PC-3 (cell line): ENCODE results near the gene MISP. TPM values are rescaled to one million over a fixed set of nuclear protein-coding genes. Genes with fewer than 3 reads are reported as not detected.

Experiments
- ATAC-seq: fragments of 200-7000 bp; cut with Tn5 transposase; 2 replicates; pipeline ENCODE4 v1.9.1; 2020; ENCODE audit warnings: mild to moderate bottlenecking, moderate library complexity
- BruUV-seq: library from RNA; stranded (reverse); fragments of 400-500 nt; replicated peaks from 2 replicates; lab custom pipeline; 2021; lab: Mats Ljungman, UMichigan
- CTCF ChIA-PET: fragments of 300-600 bp; sonication (Branson Sonifier 250); formaldehyde crosslinking; loops from one replicate; lab custom pipeline; 2022; ENCODE audit warnings: antibody characterized with exemption; lab: Charles Lee
- POLR2A ChIA-PET: fragments of 300-600 bp; sonication (Branson Sonifier 250); formaldehyde crosslinking; loops from one replicate; lab custom pipeline; 2022; ENCODE audit warnings: antibody characterized with exemption; ENCODE audit not compliant: unreplicated experiment; lab: Charles Lee
- DNase-seq: peaks from one replicate; pipeline ENCODE4 v3.0.0-alpha.2; 2015
- H2AFZ ChIP-seq: fragments of 300-600 bp; sonication (generic); 2 replicates; pipeline ENCODE4 v1.6.0; 2016; ENCODE audit warnings: antibody characterized with exemption, low read length
- H3F3A ChIP-seq: fragments of 300-600 bp; sonication (generic); one replicate; pipeline ENCODE4 v1.6.0; 2017; ENCODE audit warnings: antibody characterized with exemption, low read length, control low read depth, mild to moderate bottlenecking; ENCODE audit not compliant: unreplicated experiment
- H3K27ac ChIP-seq: fragments of 300-600 bp; sonication (generic); 2 replicates; pipeline ENCODE4 v1.5.1; 2016; ENCODE audit warnings: mild to moderate bottlenecking, low read length
- H3K27me3 ChIP-seq: fragments of 300-600 bp; sonication (generic); 2 replicates; pipeline ENCODE4 v1.6.1; 2016; ENCODE audit warnings: low read length, mixed read lengths
- H3K36me3 ChIP-seq: fragments of 300-600 bp; sonication (generic); 2 replicates; pipeline ENCODE4 v1.6.1; 2016; ENCODE audit warnings: low read depth, mixed run types, low read length, mixed read lengths
- H3K4me1 ChIP-seq: fragments of 300-600 bp; sonication (generic); 2 replicates; pipeline ENCODE4 v1.5.1; 2016; ENCODE audit warnings: low read length; ENCODE audit not compliant: insufficient read depth
- H3K4me2 ChIP-seq: fragments of 300-600 bp; sonication (generic); 2 replicates; pipeline ENCODE4 v1.6.0; 2016; ENCODE audit warnings: low read length
- H3K4me3 ChIP-seq: fragments of 300-600 bp; sonication (generic); 2 replicates; pipeline ENCODE4 v1.5.1; 2016; ENCODE audit warnings: mild to moderate bottlenecking, low read length, mixed read lengths
- H3K79me2 ChIP-seq: fragments of 300-600 bp; sonication (generic); 2 replicates; pipeline ENCODE4 v1.6.1; 2017; ENCODE audit warnings: low read length, mixed read lengths
- H3K9ac ChIP-seq: fragments of 300-600 bp; sonication (generic); 2 replicates; pipeline ENCODE4 v1.6.0; 2016; ENCODE audit warnings: mild to moderate bottlenecking, low read length
- H3K9me2 ChIP-seq: fragments of 300-600 bp; sonication (generic); replicated peaks from 2 replicates; pipeline ENCODE4 v1.6.1; 2016; ENCODE audit warnings: mixed run types, low read length, mixed read lengths
- H3K9me3 ChIP-seq: fragments of 300-600 bp; sonication (generic); 2 replicates; pipeline ENCODE4 v1.6.1; 2016; ENCODE audit warnings: low read length, mixed read lengths
- H4K20me1 ChIP-seq: fragments of 300-600 bp; sonication (generic); 2 replicates; pipeline ENCODE4 v1.6.1; 2016; ENCODE audit warnings: low read length, mixed read lengths
- CTCF ChIP-seq: fragments of 300-600 bp; sonication (generic); conservative IDR thresholded peaks from 2 replicates; pipeline ENCODE4 v1.5.1; 2017; ENCODE audit warnings: antibody characterized with exemption, low read depth, mild to moderate bottlenecking, low read length
- EZH2 ChIP-seq: fragments of 300-600 bp; sonication (generic); IDR thresholded peaks from one replicate; pipeline ENCODE4 v1.6.1; 2017; ENCODE audit warnings: antibody characterized with exemption, mild to moderate bottlenecking, low read length; ENCODE audit not compliant: unreplicated experiment
- EZH2phosphoT487 ChIP-seq: fragments of 300-600 bp; sonication (generic); IDR thresholded peaks from 2 replicates; pipeline ENCODE4 v1.6.1; 2018; ENCODE audit warnings: mild to moderate bottlenecking, antibody characterized with exemption, low read length, borderline replicate concordance
- intact Hi-C: fragments of 100-400 bp; cut with micrococcal nuclease; formaldehyde crosslinking; loops from 2 replicates; pipeline ENCODE4 v1.9.0; 2023
- microRNA-seq: library from miRNA; unstranded; fragments of <30 nt; microRNA quantifications from one replicate; pipeline ENCODE4 v1.1.0, GENCODE V29; 2020; ENCODE audit not compliant: unreplicated experiment
- total RNA-seq: library from RNA; depleted of rRNA; stranded (reverse); fragments of >200 nt; gene quantifications from 2 replicates; pipeline ENCODE4 v1.2.3, GENCODE V29; 2014; rRNA removed

Gene MISP
- total RNA-seq, 1 experiment from 2014 or later, result 115 TPM

- TF ChIP-seq EZH2, result no peak
- TF ChIP-seq CTCF, result no peak
- no peak for TF ChIP-seq EZH2phosphoT487
- 0 out of 2 replicates have a peak, but pooled peaks cover 4% of the 10 kb centered on the region for H4K20me1 ChIP-seq
- no peaks in the 10 kb centered on the region for H3K4me1 ChIP-seq
- ChIA-PET POLR2A (no interaction called here), CTCF (no interaction called here)
- no peaks in the 10 kb centered on the region for H3K9me2 ChIP-seq
- H3K36me3 ChIP-seq, result peaks cover 19% of the 10 kb centered on the region
- H3K9me3 ChIP-seq, result no peaks in the 10 kb centered on the region
- no peaks in the 10 kb centered on the region for H3K27me3 ChIP-seq
- H3K27ac ChIP-seq, result no peak overlapping the region
- H2AFZ ChIP-seq, result no peak overlapping the region
- no peak overlapping the region for H3K4me2 ChIP-seq
- H3F3A ChIP-seq, result no peaks in the 10 kb centered on the region
- ATAC-seq, result peak; percentile 6; the same call in 1 of the 2 replicates
- no peak overlapping the region for H3K4me3 ChIP-seq
- intact Hi-C loops, result no loop called here
- no peaks in the 10 kb centered on the region for H3K79me2 ChIP-seq
- no peak overlapping the region for H3K9ac ChIP-seq
- DNase-seq, result no peak
- BruUV-seq, result no TSS peak
These were observed 62.6 kb downstream of the MISP start for GRCh38 chr19:813219-814151.

Small RNA genes within 50 kb of the gene (microRNA-seq; reads per million reads assigned to microRNA genes)
- 21.3 reads per million, percentile 45 among the genes with 10 or more reads in this experiment for gene MIR3187
- 4.5 reads per million, percentile 19 among the genes with 10 or more reads in this experiment for gene MIR4745

Other genes with a start within 250 kb of the MISP start
- 28.5 and 44.0 TPM in 2 replicates for gene TPGS1, start 243.6 kb upstream of the MISP start, total RNA-seq
- 119 and 152 TPM in 2 replicates for gene CDC34, start 219.4 kb upstream of the MISP start, total RNA-seq
- 0.35 TPM in 1 of 2 replicates, not detected in the other for gene GZMM, start 207.1 kb upstream of the MISP start, total RNA-seq
- 458 and 514 TPM in 2 replicates for gene BSG, start 178.5 kb upstream of the MISP start, total RNA-seq
- gene HCN2, start 161.2 kb upstream of the MISP start, total RNA-seq, result 0.04 and 0.46 TPM in 2 replicates
- 60.5 and 80.6 TPM in 2 replicates for gene POLRMT, start 117.6 kb upstream of the MISP start, total RNA-seq
- 0.81 and 1.3 TPM in 2 replicates for gene FGF22, start 111.2 kb upstream of the MISP start, total RNA-seq
- 86.4 and 89.2 TPM in 2 replicates for gene RNF126, start 87.9 kb upstream of the MISP start, total RNA-seq
- 49.9 and 53.3 TPM in 2 replicates for gene FSTL3, start 74.7 kb upstream of the MISP start, total RNA-seq
- not detected in 2 replicates for gene PRSS57, start 55.7 kb upstream of the MISP start, total RNA-seq
- 10.8 and 13.0 TPM in 2 replicates for gene PALM, start 42.2 kb upstream of the MISP start, total RNA-seq
- 395 and 412 TPM in 2 replicates for gene PTBP1, start 46.3 kb downstream of the MISP start, total RNA-seq
- gene PLPPR3, start 70.8 kb downstream of the MISP start, total RNA-seq, result not detected in 2 replicates
- gene AZU1, start 76.7 kb downstream of the MISP start, total RNA-seq, result not detected in 2 replicates
- 0.29 and 0.40 TPM in 2 replicates for gene PRTN3, start 89.9 kb downstream of the MISP start, total RNA-seq
- not detected in 2 replicates for gene ELANE, start 101.2 kb downstream of the MISP start, total RNA-seq
- 22.4 and 38.0 TPM in 2 replicates for gene CFD, start 108.6 kb downstream of the MISP start, total RNA-seq
- gene MED16, start 142.1 kb downstream of the MISP start, total RNA-seq, result 25.9 and 41.6 TPM in 2 replicates
- not detected in 2 replicates for gene RNU6-9, start 142.4 kb downstream of the MISP start, total RNA-seq
- gene R3HDM4, start 162.1 kb downstream of the MISP start, total RNA-seq, result 34.0 and 44.9 TPM in 2 replicates
- gene KISS1R, start 166.2 kb downstream of the MISP start, total RNA-seq, result 1.2 and 3.9 TPM in 2 replicates
- 5.6 and 13.9 TPM in 2 replicates for gene ARID3A, start 174.9 kb downstream of the MISP start, total RNA-seq
- gene WDR18, start 233.2 kb downstream of the MISP start, total RNA-seq, result 56.7 and 99.6 TPM in 2 replicates
- 0.63 and 0.69 TPM in 2 replicates for gene GRIN3B, start 249.3 kb downstream of the MISP start, total RNA-seq